Dermis blood vessel endothelial cell (primary cell): ENCODE data around the gene ADAM11. TPM values are rescaled to one million over a fixed set of nuclear protein-coding genes. Genes with fewer than 3 reads are reported as not detected.
A peak's percentile ranks its signal among the peaks of the same experiment; 100 is the strongest.

Experiments used
- DNase-seq: peaks from one replicate; pipeline ENCODE4 v3.0.0; 2010
- total RNA-seq: library from RNA; depleted of rRNA; stranded (reverse); fragments of >200 nt; gene quantifications from 2 replicates; pipeline ENCODE4 v1.2.3, GENCODE V29; 2014

Gene ADAM11
- total RNA-seq, 1 donor from 2014 or later: under 0.01 TPM

DNA sequence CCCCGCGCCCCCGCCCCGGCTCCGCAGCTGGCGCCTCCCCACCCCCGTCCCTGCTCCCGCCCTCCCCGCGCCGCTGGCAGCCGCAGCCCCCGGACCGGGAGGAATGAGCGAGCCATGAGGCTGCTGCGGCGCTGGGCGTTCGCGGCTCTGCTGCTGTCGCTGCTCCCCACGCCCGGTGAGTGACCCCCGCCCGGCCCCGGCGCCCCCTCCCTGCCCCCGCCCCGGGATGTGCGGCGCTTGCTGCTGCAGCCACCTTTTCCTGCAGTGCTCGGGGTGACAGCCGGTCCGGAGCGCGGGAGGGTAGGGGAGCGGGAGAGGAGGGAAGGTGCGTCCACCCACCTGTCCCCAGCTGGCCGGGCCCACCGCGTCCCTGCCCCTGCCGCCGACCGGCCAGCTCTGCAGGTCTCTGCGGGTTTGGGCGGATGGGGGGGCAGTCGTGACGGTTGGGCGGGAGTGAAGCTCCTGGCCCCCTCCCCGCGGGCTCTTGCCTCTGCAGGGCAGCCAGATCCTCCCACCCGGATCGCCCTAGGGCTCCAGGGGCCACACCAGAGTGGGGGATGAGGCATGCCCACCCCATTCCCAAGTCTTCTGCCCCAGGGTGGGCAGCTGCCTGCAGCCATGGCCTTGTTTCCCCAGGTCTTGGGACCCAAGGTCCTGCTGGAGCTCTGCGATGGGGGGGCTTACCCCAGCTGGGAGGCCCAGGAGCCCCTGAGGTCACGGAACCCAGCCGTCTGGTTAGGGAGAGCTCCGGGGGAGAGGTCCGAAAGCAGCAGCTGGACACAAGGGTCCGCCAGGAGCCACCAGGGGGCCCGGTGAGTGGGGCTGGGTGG is 513 bp downstream of the ADAM11 start:
- no peak for DNase-seq

DNA sequence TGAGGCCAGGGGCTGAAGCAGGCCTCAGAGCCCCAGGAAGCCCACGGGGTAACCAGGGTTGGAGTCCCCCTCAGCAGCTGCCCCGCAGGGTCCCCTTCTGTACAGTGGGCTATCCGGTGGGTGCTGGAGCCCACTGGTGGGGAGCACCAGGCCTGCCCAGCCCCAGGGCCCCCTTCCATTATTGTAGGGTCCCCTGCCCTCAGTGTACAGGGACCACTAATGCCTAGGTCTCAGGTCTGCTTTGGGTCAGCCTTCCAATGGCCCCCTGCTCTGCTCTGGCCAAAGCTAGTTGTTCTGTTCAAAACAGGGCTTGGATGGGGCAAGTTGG is 1.1 kb downstream of the ADAM11 start:
- DNase-seq: no peak

DNA sequence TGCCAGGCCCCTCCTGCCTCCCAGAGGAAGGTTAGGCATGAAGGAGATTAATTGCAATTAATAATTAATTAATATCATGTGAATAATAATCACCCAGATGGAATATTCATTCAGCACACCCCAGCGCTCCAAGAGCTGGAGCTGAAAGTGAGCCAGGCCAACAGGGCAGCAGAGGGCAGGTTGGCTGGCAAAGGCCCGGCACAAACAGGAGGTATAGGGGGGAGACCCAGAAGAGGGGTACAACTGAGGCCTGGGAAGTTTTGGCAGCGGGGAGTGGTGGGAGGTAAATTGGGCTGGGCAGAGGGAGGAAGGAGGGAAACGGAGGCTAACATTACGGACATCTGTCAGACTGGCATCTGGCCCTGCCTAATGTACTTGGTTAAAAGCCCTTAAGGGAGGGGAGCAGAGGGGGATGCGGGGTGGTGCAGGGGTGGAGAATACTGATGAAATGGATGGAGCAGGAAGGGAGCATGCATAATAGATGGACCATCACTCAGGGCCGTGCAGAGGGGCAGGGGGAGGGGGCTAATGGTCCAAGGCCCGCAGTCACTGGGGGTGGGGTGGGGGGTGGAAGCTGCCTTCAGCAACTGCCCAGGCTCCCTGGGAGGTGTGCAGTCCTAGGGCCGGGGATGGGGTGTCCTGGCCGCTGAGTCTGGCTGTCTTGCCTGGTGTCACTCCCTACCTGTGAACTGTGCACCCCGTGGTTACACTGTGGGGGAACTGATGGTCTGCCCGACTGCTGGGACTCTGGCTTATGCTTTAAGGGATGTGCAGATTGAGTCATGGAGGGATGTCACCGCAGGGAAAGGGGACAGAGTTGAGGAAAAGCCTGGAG is 1.9 kb downstream of the ADAM11 start:
- no peak for DNase-seq

DNA sequence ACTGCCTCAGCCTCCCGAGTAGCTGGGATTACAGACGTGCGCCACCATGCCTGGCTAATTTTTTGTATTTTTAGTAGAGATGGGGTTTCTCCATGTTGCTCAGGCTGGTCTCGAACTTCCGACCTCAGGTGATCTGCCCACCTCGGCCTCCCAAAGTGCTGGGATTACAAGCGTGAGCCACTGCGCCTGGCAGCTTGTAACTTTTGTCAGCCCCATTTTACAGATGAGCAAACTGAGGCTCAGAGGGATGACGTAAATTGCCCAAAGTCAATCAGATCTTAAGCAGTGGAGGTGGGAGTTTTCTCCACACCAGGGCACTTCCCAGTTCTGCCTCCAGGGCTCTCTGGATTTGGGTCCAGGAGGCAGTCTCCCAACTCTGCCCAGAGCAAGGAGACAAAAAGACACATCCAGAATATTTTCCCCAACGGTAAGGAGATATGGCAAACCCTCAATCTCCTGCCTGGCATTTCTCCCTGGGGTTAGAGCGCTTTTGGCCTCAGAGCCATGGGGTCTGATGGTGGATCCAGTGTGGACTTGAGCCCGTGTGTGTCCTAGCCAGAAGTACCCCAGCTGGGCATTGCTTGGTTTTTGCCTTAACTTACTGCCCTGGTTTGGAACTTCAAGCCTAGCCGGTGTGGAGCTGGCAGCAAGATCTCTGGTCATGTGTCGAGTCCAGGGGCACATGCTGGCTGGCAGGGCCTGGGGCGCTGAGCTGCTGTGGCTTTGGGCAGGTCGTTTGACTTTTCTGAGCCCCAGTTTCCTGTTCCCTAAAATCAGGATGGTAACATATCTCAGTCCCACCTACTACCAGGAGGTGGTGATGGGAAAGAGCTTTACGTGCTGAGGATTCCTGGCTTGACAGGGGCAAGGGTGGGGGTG is 3.4 kb downstream of the ADAM11 start:
- DNase-seq: no peak

DNA sequence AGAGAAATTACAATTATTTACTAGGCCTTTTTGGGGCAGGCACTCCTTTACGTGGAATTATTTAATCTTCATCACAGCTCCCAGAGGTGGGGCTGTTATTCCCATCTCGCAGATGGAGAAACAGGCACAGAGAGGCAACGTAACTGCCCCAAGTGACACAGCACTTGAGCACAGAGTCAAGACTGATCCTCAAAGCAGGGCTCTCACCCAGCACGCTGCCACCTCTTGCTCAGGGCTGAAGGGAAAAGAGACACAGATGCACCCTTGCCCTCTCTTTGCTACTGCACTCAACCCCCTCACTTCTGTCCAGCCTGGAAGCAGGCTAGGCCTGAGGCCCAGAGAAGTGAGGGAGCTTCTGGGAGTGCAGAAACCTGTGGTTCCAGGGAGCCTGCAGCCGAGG is 4.4 kb downstream of the ADAM11 start:
- no peak for DNase-seq

DNA sequence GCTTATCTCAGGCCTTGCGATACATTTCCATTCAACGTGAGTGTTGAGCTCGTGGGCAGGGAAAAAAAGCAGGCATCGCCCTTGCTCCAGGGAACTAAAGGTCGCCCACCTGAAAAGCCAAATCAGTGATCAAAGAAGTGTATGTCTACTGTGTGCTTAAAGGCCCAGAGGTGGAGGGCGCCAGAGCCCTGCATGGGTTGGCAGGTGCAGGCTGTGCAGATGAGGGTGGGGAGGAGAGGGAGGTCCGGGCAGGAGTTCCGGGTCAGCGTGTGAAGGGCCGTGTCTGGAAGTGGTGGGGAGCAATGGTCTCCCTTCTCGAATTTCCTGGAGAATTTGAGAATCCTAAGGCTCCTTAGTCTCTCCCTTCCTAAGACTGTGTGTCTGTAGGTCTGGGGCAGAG is 7.2 kb downstream of the ADAM11 start:
- no peak for DNase-seq

DNA sequence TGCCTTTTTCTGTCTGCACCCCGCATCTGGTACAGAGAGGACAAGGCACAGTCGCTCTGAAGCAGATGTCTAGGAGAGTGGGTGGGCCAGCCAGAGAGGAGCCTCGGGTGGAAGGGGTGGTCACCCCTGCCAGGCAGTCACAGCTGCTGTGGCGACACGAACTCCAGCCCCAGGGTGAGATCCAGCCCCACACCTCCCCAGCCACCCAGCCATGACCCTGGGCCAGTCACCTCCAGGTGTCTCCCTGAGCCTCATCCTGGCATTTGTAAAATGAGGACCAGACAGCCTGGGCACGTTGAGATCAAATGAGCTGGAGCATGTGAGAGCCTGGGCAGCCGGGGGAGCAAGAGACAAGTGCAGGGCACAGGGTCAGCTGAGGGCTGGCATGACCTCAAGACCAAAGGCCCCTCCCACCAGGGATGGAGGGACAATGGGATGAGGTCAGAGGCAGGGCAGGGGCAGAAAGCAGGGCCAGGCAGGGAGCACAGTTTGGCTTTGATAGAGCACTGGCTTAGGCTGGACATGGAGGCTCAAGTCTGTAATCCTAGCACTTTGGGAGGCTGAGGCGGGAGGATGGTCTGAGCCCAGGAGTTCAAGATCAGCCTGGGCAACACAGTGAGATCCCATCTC is 7.7 kb downstream of the ADAM11 start:
- DNase-seq: no peak

DNA sequence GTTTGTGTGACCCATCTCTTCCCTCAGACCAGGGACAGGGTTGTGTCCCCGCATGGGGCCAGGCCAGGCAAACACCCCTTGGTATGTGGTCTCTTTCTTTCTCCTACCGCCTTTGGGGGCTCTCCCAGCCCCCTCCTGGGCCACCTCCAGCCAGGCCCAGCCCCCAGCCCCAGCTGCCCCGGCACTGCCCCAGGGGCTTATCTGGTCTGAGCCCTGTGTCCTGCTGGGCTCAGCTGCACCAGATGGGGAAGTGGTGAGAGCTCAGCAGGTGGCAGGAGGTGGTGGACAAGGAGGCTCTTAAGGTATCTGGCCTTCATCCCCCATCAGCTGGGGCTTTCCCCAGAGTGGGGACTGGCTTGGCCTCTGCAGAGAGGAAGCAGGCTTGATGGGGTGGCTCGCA is 8.7 kb downstream of the ADAM11 start:
- DNase-seq: no peak

DNA sequence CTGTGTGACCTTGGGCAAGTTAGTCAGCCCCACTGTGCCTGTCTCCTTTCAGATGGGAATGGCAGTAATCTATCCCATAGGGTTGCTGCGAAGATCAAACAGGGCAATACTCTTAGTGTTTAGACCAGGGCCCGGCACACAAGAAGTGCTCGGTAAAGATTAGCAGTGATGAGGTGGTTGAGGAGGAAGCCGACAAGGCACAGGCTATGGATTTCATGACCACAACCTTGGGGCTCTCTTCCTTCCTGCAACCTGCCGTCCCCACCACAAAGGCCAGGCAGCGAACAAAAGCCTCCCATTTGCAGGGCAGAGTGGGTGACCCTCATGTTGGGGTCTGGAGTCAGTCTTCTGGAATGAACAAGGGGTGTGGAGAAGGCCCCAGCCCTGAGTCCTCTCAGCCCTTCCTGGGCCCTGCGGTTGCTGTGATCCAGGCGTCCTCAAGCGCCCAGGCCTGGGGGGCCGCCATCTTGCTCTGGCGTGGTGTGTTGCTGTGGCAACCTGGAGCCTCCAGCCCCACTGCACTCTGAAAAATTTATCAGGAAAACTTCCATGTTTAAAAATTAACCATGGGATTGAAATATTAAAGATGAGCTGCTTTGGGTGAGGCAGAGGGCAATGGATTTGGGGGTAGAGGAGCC is 9.8 kb downstream of the ADAM11 start:
- DNase-seq: no peak

DNA sequence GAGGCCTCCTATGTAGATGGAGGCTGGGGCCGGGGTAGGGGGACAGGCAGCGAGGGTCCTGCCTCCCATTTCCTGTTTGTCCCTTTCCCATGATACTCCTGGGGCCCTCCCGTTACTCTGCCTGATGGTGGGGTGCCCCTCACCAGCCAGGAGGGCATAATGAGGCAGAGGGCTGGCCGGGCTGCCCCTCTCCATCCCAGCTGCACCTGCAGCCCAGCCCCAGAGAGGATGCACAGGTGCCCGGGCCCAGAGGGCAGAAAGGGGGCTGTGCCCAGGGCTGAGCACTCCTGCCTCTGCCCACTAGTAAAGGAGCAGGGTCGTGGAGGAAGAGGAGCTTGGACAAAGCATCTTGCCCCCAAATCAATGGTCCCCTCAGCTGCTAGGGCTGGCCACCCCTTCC is 10.4 kb downstream of the ADAM11 start:
- DNase-seq: no peak

DNA sequence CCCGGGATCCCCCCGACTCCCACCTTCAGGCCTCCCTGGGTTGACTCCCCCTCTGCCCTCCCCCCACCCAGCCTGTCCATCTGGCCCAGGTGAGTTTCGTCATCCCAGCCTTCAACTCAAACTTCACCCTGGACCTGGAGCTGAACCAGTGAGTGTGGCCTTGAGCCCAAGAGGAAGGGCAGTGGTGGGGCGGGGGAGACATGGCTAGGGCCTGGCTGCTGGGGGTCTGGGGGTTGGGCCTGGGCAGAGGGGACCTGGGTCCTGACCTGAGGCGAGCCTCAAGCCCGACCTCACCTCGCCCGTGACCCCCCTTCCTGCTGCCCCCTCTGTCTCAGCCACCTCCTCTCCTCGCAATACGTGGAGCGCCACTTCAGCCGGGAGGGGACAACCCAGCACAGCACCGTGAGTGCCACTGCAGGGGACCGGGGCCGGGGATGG is 10.9 kb downstream of the ADAM11 start:
- DNase-seq: no peak

DNA sequence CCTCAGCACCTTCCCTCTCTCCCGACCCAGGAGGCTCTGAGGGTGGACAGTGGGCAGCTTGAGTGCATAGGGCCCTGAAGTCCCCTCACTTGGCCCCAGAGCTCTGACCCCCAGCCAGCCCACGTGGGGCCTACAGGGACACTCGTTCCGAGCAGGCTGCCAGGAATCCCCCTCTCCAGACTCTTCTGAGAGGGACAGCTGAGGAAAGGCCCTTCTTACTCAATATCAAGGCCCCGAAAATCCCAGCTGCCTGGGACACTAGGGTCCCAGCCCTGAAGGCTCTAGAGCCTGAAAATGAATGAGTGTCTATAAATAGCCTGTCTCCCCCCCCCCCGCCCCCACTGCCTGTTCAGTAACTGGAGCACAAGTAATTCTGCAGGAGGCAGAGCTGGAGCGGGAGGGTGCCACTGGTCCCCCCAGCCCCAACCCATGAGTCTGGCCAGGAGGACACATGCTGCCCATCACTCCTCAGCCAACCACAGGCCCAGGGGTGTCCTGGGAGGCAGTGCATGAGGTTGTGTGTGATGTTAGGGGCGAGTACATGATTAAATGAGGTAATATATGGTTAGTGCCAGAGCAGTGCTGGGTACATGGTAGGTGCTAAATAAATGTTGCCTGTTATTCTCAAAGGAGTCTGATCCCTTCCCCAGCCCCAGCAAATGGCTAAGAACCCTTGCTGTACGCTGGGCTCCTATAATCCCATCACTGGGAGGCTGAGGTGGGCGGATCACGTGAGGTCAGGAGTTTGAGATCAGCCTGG is 11.6 kb downstream of the ADAM11 start:
- no peak for DNase-seq

DNA sequence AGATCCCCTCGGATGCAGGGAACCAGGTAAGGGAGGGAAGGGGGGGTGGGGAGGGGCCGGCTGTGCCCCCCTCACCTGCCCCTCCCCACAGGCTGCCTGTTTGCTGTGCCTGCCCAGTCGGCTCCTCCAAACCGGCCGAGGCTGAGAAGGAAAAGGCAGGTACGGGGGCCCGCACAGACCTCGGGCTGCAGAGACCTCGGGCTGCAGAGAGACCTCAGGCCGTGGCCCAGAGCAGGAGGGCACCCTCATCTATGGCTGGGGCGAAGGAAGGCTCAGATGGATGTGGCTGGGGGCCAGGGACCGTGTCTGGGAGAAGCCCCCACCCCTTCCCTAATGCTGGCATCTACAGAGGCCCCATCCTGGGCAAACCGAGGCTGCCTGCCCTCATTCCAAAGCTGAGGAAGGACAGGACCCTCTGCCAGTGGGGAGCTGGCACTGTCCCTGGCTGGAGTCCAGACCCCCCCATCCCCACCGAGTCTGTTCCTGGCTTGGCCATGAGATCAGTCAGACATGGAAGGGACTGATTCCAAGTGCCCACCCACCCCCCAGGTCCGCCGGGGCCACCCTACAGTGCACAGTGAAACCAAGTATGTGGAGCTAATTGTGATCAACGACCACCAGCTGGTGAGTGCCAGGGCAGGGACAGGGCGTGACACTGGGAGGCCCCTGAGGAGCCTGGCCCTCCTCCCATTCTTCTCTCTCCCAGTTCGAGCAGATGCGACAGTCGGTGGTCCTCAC is 13.7 kb downstream of the ADAM11 start:
- DNase-seq: no peak

DNA sequence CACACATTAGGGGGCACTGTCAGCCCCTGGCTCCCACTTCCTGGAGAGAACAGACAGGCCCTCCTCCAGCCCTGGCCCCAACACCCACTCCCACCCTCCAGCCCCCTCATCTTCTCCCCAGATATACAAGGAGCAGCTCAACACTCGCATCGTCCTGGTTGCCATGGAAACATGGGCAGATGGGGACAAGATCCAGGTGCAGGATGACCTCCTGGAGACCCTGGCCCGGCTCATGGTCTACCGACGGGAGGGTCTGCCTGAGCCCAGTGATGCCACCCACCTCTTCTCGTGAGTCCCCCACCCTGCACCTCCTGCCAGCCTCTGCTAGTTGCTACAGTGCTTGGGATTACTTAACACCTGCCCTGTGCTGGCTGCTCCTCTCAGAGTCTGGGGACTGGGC is 14.4 kb downstream of the ADAM11 start:
- no peak for DNase-seq

DNA sequence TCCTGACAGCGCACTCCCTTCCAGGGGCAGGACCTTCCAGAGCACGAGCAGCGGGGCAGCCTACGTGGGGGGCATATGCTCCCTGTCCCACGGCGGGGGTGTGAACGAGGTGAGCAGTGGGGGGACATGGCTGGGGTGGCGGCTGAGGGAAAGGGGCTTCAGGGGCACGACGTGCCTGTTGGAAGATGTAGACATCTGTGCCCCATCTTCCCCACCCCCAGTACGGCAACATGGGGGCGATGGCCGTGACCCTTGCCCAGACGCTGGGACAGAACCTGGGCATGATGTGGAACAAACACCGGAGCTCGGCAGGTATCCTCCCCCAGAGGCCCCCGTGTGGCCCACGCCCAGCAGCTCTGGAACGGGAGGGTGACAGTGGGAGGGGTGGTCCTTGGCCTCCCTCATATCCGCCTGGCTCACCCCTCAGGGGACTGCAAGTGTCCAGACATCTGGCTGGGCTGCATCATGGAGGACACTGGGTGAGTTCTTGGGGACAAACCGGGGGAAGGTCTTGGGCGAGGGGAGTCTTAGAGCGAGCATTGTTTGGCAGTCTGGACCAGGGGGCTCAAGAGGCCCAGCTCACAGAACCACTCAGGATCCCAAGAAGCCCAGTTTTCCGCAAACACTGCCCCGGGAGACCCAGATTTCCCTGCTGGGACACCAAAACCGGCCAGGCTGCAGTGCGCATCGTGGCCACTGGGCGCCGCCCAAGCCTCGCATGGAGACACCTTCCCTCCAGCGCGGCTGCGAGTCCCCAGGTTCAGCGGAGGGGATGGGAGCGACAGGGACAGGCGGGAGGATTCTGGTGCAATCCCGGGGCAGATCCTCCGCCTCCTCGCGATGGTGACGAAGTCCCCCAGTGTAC is 15.7 kb downstream of the ADAM11 start:
- peak; percentile 87 for DNase-seq

DNA sequence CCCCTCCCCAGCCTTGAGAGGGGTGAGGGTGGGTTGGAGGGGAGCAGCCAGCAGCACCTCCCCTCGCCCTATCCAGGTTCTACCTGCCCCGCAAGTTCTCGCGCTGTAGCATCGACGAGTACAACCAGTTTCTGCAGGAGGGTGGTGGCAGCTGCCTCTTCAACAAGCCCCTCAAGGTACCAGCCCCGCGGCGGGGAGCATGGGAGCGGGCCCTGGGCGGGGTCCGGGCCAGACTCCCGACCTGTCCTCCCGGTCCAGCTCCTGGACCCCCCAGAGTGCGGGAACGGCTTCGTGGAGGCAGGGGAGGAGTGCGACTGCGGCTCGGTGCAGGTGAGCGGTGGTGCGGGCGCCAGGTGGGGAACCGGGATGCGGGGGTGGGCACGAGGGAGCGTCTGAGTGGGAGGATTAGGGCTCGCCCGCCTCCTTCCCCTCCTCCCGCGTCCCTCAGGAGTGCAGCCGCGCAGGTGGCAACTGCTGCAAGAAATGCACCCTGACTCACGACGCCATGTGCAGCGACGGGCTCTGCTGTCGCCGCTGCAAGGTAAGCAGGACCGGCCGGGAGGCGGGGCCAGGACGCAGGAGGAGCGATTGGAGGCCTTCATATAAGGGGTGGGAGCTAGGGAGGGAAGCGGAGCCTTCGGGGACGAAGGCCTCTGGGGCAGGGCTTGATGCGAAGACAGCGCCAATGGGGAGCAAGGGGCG is 16.5 kb downstream of the ADAM11 start:
- DNase-seq: peak; percentile 98

DNA sequence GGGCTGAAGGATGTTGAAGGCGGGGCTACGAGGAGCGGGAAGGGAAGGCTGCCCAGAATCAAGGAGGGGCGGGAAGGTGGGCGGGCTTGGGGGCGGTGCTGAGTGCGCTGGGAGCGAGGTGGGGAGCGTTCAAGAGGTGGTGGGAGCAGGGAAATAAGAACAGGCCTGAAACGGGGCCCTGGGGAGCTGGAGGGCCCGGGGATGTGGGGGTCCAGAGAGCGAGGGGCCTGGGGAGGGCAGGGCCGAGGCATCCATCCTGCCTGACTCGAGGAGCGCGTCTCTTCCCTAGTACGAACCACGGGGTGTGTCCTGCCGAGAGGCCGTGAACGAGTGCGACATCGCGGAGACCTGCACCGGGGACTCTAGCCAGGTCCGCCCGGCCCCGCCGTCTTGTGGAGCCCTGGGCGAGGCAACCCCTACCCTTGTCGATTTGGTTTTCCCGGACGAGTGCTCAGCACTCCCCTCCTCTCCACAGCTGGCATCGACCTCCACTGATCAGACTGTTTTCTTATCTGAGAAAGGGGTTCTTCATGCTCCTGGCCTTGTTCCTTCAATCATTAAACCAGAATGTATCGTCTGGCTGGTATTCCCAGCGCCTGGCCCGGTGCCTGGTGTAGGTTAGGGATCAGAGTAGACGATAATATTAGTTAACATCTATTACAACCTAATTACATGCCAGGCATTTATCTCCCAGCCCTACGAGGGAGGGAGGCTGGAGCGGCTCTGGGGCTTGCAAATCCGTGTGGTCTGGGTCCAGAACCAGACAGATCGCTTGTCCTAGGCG is 17.2 kb downstream of the ADAM11 start:
- DNase-seq: peak; percentile 23
